Activated naive CD4-positive, alpha-beta T cell treated with anti-CD3 and anti-CD28 coated beads, Interleukin-2, amount 50 U/mL, for 24 hours (primary cell): ENCODE results near the gene ADRA2C.
A peak's percentile ranks its signal among the peaks of the same experiment; 100 is the strongest.
"Not testable (repeated sequence)": the region's sequence is repeated elsewhere in the genome, so short reads cannot be mapped to it uniquely, and the experiment has no call there.

ENCODE experiments used
- H3K27ac Mint-ChIP-seq: one replicate; pipeline ENCODE4 v1.8.0; 2021; ENCODE audit warnings: mild to moderate bottlenecking, mixed read lengths
- H3K27me3 Mint-ChIP-seq: one replicate; pipeline ENCODE4 v1.8.0; 2021; ENCODE audit warnings: mixed read lengths
- H3K36me3 Mint-ChIP-seq: one replicate; pipeline ENCODE4 v1.8.0; 2021; ENCODE audit warnings: mixed read lengths
- H3K4me1 Mint-ChIP-seq: one replicate; pipeline ENCODE4 v1.8.0; 2021; ENCODE audit warnings: mixed read lengths
- H3K4me3 Mint-ChIP-seq: one replicate; pipeline ENCODE4 v1.8.0; 2021; ENCODE audit warnings: mild to moderate bottlenecking, mixed read lengths
- H3K9me3 Mint-ChIP-seq: one replicate; pipeline ENCODE4 v1.8.0; 2021; ENCODE audit warnings: mixed read lengths

ADRA2C gene

GRCh38 chr4:3805026-3805425, 38.8 kb downstream of the ADRA2C start:
- Mint-ChIP-seq H3K36me3 (no peaks in the 10 kb centered on the region), H3K27me3 (peaks cover 21% of the 10 kb centered on the region), H3K4me3 (no peak overlapping the region)

GRCh38 chr4:3805731-3806130, 39.5 kb downstream of the ADRA2C start:
- H3K4me1 Mint-ChIP-seq, result no peaks in the 10 kb centered on the region
- no peaks in the 10 kb centered on the region for H3K36me3 Mint-ChIP-seq

More at GRCh38 chr4:3805026-3805425, 38.8 kb downstream of the ADRA2C start:
- H3K4me1 Mint-ChIP-seq, result no peaks in the 10 kb centered on the region
- no peaks in the 10 kb centered on the region for H3K9me3 Mint-ChIP-seq
- no peak overlapping the region for H3K27ac Mint-ChIP-seq

GRCh38 chr4:3807311-3807710, 41.1 kb downstream of the ADRA2C start:
- Mint-ChIP-seq H3K27me3 (peaks cover 21% of the 10 kb centered on the region), H3K9me3 (no peaks in the 10 kb centered on the region), H3K4me3 (no peak overlapping the region), H3K4me1 (no peaks in the 10 kb centered on the region), H3K27ac (no peak overlapping the region), H3K36me3 (no peaks in the 10 kb centered on the region)

More at GRCh38 chr4:3805731-3806130, 39.5 kb downstream of the ADRA2C start:
- Mint-ChIP-seq H3K27ac (no peak overlapping the region), H3K9me3 (no peaks in the 10 kb centered on the region), H3K4me3 (no peak overlapping the region), H3K27me3 (peaks cover 21% of the 10 kb centered on the region)

GRCh38 chr4:3807822-3808496, 41.8 kb downstream of the ADRA2C start:
- Mint-ChIP-seq H3K4me3 (no peak overlapping the region), H3K36me3 (no peaks in the 10 kb centered on the region), H3K27ac (no peak overlapping the region), H3K9me3 (no peaks in the 10 kb centered on the region), H3K27me3 (peaks cover 21% of the 10 kb centered on the region), H3K4me1 (no peaks in the 10 kb centered on the region)

- H3K27ac Mint-ChIP-seq, result no peak overlapping the region
- no peak overlapping the region for H3K4me3 Mint-ChIP-seq
Measured at GRCh38 chr4:3808597-3808996, 42.4 kb downstream of the ADRA2C start.

GRCh38 chr4:3809028-3809427, 42.8 kb downstream of the ADRA2C start:
- Mint-ChIP-seq H3K4me3 (no peak overlapping the region), H3K36me3 (no peaks in the 10 kb centered on the region), H3K27ac (no peak overlapping the region)

More at GRCh38 chr4:3808597-3808996, 42.4 kb downstream of the ADRA2C start:
- H3K27me3 Mint-ChIP-seq, result peaks cover 21% of the 10 kb centered on the region
- no peaks in the 10 kb centered on the region for H3K4me1 Mint-ChIP-seq
- H3K36me3 Mint-ChIP-seq, result no peaks in the 10 kb centered on the region
- no peaks in the 10 kb centered on the region for H3K9me3 Mint-ChIP-seq

GRCh38 chr4:3809451-3810110, 43.4 kb downstream of the ADRA2C start:
- no peaks in the 10 kb centered on the region for H3K4me1 Mint-ChIP-seq
- no peak overlapping the region for H3K4me3 Mint-ChIP-seq
- H3K27ac Mint-ChIP-seq, result peak overlapping the region; percentile 80

More at GRCh38 chr4:3809028-3809427, 42.8 kb downstream of the ADRA2C start:
- peaks cover 21% of the 10 kb centered on the region for H3K27me3 Mint-ChIP-seq
- no peaks in the 10 kb centered on the region for H3K9me3 Mint-ChIP-seq
- H3K4me1 Mint-ChIP-seq, result no peaks in the 10 kb centered on the region

GRCh38 chr4:3810111-3810680, 44.0 kb downstream of the ADRA2C start:
- Mint-ChIP-seq H3K27ac (no peak overlapping the region), H3K4me3 (no peak overlapping the region), H3K36me3 (no peaks in the 10 kb centered on the region), H3K9me3 (no peaks in the 10 kb centered on the region), H3K27me3 (peaks cover 21% of the 10 kb centered on the region), H3K4me1 (no peaks in the 10 kb centered on the region)

More at GRCh38 chr4:3809451-3810110, 43.4 kb downstream of the ADRA2C start:
- no peaks in the 10 kb centered on the region for H3K36me3 Mint-ChIP-seq
- H3K9me3 Mint-ChIP-seq, result no peaks in the 10 kb centered on the region
- H3K27me3 Mint-ChIP-seq, result peaks cover 21% of the 10 kb centered on the region

GRCh38 chr4:3810796-3811485, 44.8 kb downstream of the ADRA2C start:
- Mint-ChIP-seq H3K9me3 (no peaks in the 10 kb centered on the region), H3K36me3 (no peaks in the 10 kb centered on the region), H3K4me3 (no peak overlapping the region), H3K4me1 (no peaks in the 10 kb centered on the region), H3K27ac (no peak overlapping the region), H3K27me3 (peaks cover 21% of the 10 kb centered on the region)

- Mint-ChIP-seq H3K9me3 (no peaks in the 10 kb centered on the region), H3K36me3 (no peaks in the 10 kb centered on the region), H3K27me3 (peaks cover 18% of the 10 kb centered on the region)
Measured at GRCh38 chr4:3811621-3812020, 45.4 kb downstream of the ADRA2C start.

GRCh38 chr4:3812211-3812934, 46.2 kb downstream of the ADRA2C start:
- H3K4me1 Mint-ChIP-seq, result no peaks in the 10 kb centered on the region
- no peak overlapping the region for H3K4me3 Mint-ChIP-seq
- H3K9me3 Mint-ChIP-seq, result no peaks in the 10 kb centered on the region
- peaks cover 17% of the 10 kb centered on the region for H3K27me3 Mint-ChIP-seq
- H3K27ac Mint-ChIP-seq, result no peak overlapping the region
- H3K36me3 Mint-ChIP-seq, result no peaks in the 10 kb centered on the region

More at GRCh38 chr4:3811621-3812020, 45.4 kb downstream of the ADRA2C start:
- no peak overlapping the region for H3K27ac Mint-ChIP-seq
- no peak overlapping the region for H3K4me3 Mint-ChIP-seq
- H3K4me1 Mint-ChIP-seq, result no peaks in the 10 kb centered on the region

- Mint-ChIP-seq H3K27me3 (peaks cover 9% of the 10 kb centered on the region), H3K36me3 (no peaks in the 10 kb centered on the region), H3K27ac (no peak overlapping the region), H3K9me3 (no peaks in the 10 kb centered on the region), H3K4me3 (no peak overlapping the region), H3K4me1 (no peaks in the 10 kb centered on the region)
Measured at GRCh38 chr4:3813151-3814052, 47.2 kb downstream of the ADRA2C start.

- H3K36me3 Mint-ChIP-seq, result no peaks in the 10 kb centered on the region
- no peak overlapping the region for H3K27ac Mint-ChIP-seq
- H3K9me3 Mint-ChIP-seq, result no peaks in the 10 kb centered on the region
- H3K4me1 Mint-ChIP-seq, result no peaks in the 10 kb centered on the region
- H3K4me3 Mint-ChIP-seq, result no peak overlapping the region
- H3K27me3 Mint-ChIP-seq, result peaks cover 5% of the 10 kb centered on the region
Measured at GRCh38 chr4:3814053-3814570, 47.9 kb downstream of the ADRA2C start.

GRCh38 chr4:3814838-3815237, 48.7 kb downstream of the ADRA2C start:
- H3K36me3 Mint-ChIP-seq, H3K27ac Mint-ChIP-seq, H3K4me3 Mint-ChIP-seq, H3K27me3 Mint-ChIP-seq, H3K9me3 Mint-ChIP-seq, H3K4me1 Mint-ChIP-seq: not testable (repeated sequence)
